Naive B cell (primary cell): ENCODE data around the gene DTWD1. TPM values are rescaled to one million over a fixed set of nuclear protein-coding genes. Genes with fewer than 3 reads are reported as not detected.
"Not testable (repeated sequence)": the region's sequence is repeated elsewhere in the genome, so short reads cannot be mapped to it uniquely, and the experiment has no call there.

Experiments used
- ATAC-seq, 2 donors: fragments of 150-1000 bp; cut with Tn5 transposase; 2 replicates each; pipeline ENCODE4 v1.10.0; 2021; ENCODE audit warnings: low read depth in 2 of 2, mild to moderate bottlenecking in 2 of 2, moderate library complexity in 2 of 2
- DNase-seq: peaks from one replicate; pipeline ENCODE4 v3.0.0; 2022
- H3K27ac Mint-ChIP-seq, 6 donors: one replicate each; pipeline ENCODE4 v1.8.0; 2020 to 2022; ENCODE audit warnings: mild to moderate bottlenecking in 6 of 6, mixed read lengths in 6 of 6, moderate library complexity in 5 of 6, inconsistent platforms in 2 of 6
- H3K27me3 Mint-ChIP-seq, 3 donors: one replicate each; pipeline ENCODE4 v1.8.0; 2021 to 2022; ENCODE audit warnings: mixed read lengths in 3 of 3, mild to moderate bottlenecking in 1 of 3
- H3K36me3 Mint-ChIP-seq, 2 donors: one replicate each; pipeline ENCODE4 v1.8.0; 2020 to 2022; ENCODE audit warnings: mixed read lengths in 2 of 2, inconsistent platforms in 1 of 2, mild to moderate bottlenecking in 1 of 2
- H3K4me1 Mint-ChIP-seq, 3 donors: one replicate each; pipeline ENCODE4 v1.8.0; 2020 to 2022; ENCODE audit warnings: mixed read lengths in 3 of 3, inconsistent platforms in 1 of 3, mild to moderate bottlenecking in 1 of 3, moderate library complexity in 1 of 3
- H3K4me3 Mint-ChIP-seq, 8 donors: one replicate each; pipeline ENCODE4 v1.8.0; 2020 to 2022; ENCODE audit warnings: mild to moderate bottlenecking in 8 of 8, mixed read lengths in 8 of 8, moderate library complexity in 8 of 8, inconsistent platforms in 2 of 8
- H3K9me3 Mint-ChIP-seq, 7 donors: one replicate each; pipeline ENCODE4 v1.8.0; 2020 to 2022; ENCODE audit warnings: mixed read lengths in 7 of 7, mild to moderate bottlenecking in 5 of 7, inconsistent platforms in 2 of 7, moderate library complexity in 1 of 7
- polyA plus RNA-seq, 6 donors: library from polyadenylated mRNA; unstranded; fragments of 300-500 nt; fragmentation: Illumina TruSeq; gene quantifications; one replicate each; pipeline ENCODE4 v1.2.3, GENCODE V29; 2021; ENCODE audit warnings: low read depth in 6 of 6

Gene DTWD1
- polyA plus RNA-seq, 6 donors from 2014 or later = 16.8 to 32.0 (median 26.6) TPM

DNA sequence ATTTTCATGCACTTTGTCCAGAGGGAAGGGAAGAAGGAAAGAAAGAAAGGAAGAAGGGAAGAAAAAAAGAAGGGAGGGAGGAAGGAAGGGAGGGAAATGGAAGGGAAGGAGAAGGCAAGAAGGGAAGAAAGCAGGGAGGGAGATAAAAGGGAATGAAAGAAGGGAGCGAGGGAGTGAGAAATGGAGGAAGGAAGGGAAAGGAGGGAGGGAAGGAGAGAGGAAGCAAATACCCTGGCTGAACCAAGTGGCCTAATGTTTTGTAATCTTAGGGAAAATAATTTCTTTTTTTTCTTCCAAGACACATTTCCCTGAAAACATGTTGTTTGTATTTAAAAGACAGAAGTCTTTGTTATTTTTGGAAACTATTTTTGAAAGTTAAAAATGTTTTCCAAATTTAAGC lies 35.9 kb downstream of the DTWD1 start:
- Mint-ChIP-seq H3K27me3 (peaks cover 8 to 23% (median 11%) of the 10 kb centered on the region in 3 donors), H3K4me1 (no peaks in the 10 kb centered on the region), H3K36me3 (peaks cover 12 to 19% of the 10 kb centered on the region in 2 donors), H3K27ac (no peak overlapping the region), H3K4me3 (no peak overlapping the region), H3K9me3 (peaks cover 8 to 53% (median 30%) of the 10 kb centered on the region in 7 donors)
- ATAC-seq (no peak), DNase-seq (no peak)

DNA sequence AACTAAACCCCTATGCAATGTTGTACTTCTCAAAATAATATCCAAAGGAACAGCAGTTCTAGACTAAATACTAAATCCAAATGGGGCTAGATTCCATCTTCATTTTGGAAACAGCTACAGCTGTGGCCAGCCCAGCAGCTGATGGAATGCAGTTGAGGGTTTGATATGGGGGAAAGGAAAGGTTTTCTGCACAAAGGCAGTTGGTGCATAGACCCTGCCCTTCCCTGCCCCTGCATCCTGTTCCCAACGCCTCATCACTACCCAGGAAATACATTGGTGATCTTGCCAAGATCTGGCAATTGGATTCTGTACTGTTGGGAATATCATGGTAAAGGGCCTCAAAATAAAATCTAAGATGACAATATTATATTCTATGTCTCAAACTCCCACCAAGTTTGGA lies 43.9 kb downstream of the DTWD1 start:
- H3K4me1 Mint-ChIP-seq = no peaks in the 10 kb centered on the region
- DNase-seq = no peak
- H3K36me3 Mint-ChIP-seq = no peaks in the 10 kb centered on the region
- no peak for ATAC-seq
- no peak overlapping the region for H3K4me3 Mint-ChIP-seq
- H3K27me3 Mint-ChIP-seq = peaks cover 0 to 8% (median 4%) of the 10 kb centered on the region in 3 donors
- H3K9me3 Mint-ChIP-seq = no peaks in the 10 kb centered on the region
- no peak overlapping the region for H3K27ac Mint-ChIP-seq

DNA sequence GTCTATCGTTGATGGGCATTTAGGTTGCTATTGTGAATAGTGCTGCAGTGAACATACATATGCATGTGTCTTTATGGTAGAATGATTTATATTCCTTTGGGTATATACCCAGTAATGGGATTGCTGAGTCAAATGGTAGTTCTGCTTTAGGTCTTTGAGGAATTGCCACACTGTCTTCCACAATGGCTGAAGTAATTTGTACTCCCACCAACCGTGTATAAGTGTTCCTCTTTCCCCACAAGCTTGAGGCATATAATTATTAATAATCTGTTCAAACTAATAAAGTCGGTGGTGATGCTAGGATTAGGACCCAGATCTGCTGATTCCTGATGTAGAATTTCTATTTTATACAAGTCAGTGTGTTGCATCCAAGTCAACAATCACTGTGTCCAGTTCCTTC lies 45.6 kb downstream of the DTWD1 start:
- H3K36me3 Mint-ChIP-seq, H3K4me3 Mint-ChIP-seq, H3K27me3 Mint-ChIP-seq, H3K9me3 Mint-ChIP-seq, ATAC-seq, H3K4me1 Mint-ChIP-seq, DNase-seq: not testable (repeated sequence)
- H3K27ac Mint-ChIP-seq = peak overlapping the region in 1 of 6 donors; percentile 0

DNA sequence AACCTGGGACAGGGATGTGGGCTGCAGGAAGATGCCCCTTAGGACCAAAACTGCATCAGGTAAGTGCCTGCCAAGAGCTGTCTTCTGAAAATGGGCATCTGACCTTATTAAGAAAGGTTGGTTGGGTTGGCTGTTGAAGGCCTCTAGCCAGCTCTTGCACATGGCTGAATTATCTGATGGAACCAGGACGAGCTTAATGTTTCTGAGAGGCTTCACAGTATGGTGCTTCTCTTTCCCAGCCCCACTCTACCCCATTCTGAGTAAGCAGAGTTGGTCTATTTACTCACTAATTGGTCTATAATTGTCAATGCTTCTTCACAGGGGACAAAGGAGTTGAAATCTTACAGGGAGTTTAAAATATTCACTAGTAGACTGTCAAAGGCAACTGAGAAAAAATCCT lies 48.4 kb downstream of the DTWD1 start:
- no peaks in the 10 kb centered on the region for H3K36me3 Mint-ChIP-seq
- H3K27me3 Mint-ChIP-seq = peaks cover 0 to 4% (median 0%) of the 10 kb centered on the region in 3 donors
- no peak for DNase-seq
- H3K9me3 Mint-ChIP-seq = no peaks in the 10 kb centered on the region
- H3K4me3 Mint-ChIP-seq = no peak overlapping the region
- ATAC-seq = no peak
- no peaks in the 10 kb centered on the region for H3K4me1 Mint-ChIP-seq
- H3K27ac Mint-ChIP-seq = no peak overlapping the region

DNA sequence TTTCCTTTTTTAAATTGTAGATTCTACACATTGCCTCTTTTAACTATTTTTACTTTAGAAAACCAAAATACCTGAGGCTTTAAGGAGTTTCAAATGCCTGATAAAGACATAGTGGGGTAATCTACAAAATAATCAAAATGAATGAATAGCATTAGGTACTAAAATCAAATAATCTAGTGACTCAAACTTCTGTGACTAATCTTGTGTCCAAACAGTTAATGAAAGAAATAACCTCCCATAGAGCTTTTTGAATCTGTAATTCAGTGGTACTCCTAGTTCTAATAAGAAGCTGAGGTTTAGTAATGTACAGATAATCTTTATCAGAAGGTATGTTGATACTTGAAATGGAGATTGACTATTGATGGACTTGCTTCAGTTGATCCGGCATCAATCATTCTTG lies 53.0 kb downstream of the DTWD1 start:
- Mint-ChIP-seq H3K36me3 (no peaks in the 10 kb centered on the region), H3K27me3 (peaks cover 7 to 15% (median 15%) of the 10 kb centered on the region in 3 donors), H3K4me1 (no peaks in the 10 kb centered on the region), H3K9me3 (no peaks in the 10 kb centered on the region), H3K27ac (no peak overlapping the region), H3K4me3 (no peak overlapping the region)
- DNase-seq (no peak), ATAC-seq (no peak)

DNA sequence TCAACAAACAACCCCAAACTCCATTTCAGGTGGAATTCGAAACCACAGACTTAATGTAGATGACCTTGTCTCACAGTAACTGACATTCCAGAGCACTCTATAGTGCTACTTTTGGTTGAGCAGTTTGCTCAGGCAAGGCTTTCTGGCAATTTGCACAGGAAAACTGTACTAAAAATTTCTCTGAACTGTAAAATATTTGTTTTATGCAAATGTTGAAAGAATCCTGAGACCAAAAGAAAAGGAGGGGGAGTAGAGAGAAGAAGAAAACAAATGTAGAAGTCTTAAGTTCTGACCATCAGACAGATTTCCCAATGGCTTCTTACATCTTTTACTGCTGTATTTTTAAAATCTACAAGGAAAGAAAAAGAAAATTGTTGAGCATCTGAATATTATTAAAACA lies 53.5 kb downstream of the DTWD1 start:
- H3K36me3 Mint-ChIP-seq = no peaks in the 10 kb centered on the region
- no peaks in the 10 kb centered on the region for H3K4me1 Mint-ChIP-seq
- no peaks in the 10 kb centered on the region for H3K9me3 Mint-ChIP-seq
- H3K27ac Mint-ChIP-seq = no peak overlapping the region
- ATAC-seq (no peak), DNase-seq (no peak)
- peaks cover 7 to 15% (median 15%) of the 10 kb centered on the region in 3 donors for H3K27me3 Mint-ChIP-seq
- no peak overlapping the region for H3K4me3 Mint-ChIP-seq

DNA sequence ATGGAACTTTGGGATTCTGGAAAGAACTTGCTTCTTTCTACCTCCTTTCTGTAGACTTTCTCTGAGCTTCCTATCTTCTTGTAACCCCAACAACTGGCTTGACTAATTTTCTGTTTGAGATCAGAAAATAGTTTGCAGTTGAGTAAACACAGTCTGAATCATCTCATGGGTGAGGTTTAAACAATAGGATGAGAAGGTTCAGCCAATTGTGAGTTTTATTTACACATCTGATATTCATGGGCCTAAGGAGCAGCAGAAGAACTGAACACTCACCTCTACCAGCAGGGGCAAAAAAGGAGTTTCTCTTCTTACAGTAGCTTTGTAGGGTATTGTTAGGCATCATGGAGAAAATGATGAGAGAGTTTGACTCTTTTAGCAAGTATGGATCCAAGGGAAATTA lies 54.2 kb downstream of the DTWD1 start:
- Mint-ChIP-seq H3K9me3 (no peaks in the 10 kb centered on the region), H3K4me3 (no peak overlapping the region), H3K4me1 (no peaks in the 10 kb centered on the region), H3K36me3 (no peaks in the 10 kb centered on the region), H3K27me3 (peaks cover 7 to 15% (median 15%) of the 10 kb centered on the region in 3 donors), H3K27ac (no peak overlapping the region)
- no peak for ATAC-seq
- no peak for DNase-seq

DNA sequence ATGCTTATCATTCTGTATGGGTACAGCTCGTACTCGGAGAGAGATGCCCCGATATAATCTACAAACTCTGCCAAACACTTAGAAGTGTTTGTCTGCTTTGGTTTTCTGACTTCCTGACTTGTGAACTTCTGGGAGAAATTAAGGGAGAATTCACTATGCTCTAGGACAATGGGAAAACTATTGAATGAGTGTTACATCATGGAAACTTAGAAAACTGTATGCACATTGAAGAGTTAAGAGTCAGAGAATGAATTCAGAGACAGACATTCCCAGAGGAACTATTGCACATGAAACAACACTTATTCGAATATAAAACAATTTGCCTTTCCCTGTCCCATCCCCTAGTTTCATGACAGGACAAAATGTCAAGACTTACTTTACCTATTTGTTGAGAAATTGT lies 57.8 kb downstream of the DTWD1 start:
- no peak overlapping the region for H3K27ac Mint-ChIP-seq
- no peaks in the 10 kb centered on the region for H3K4me1 Mint-ChIP-seq
- H3K4me3 Mint-ChIP-seq = no peak overlapping the region
- peaks cover 0 to 3% (median 0%) of the 10 kb centered on the region in 7 donors for H3K9me3 Mint-ChIP-seq
- ATAC-seq (no peak), DNase-seq (no peak)
- peaks cover 7 to 16% (median 15%) of the 10 kb centered on the region in 3 donors for H3K27me3 Mint-ChIP-seq
- H3K36me3 Mint-ChIP-seq = no peaks in the 10 kb centered on the region

DNA sequence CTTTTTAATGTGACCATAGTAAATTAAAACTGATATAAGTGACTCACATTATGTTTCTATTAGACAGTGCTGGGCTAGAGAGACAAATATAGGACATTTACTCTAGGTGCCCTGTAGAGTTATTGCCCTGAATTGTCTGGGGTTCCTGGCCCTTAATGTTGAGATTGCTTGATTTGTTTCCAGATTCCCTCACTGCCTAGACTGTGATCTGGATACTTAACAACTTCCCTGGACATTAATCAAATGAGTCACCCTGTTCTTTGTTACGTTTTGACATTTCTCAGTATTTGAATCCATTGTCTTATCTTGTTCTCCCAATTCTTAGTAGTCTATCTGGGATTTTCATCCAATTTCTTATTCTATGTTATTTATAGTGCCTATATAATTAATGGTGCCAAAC lies 65.8 kb downstream of the DTWD1 start:
- ATAC-seq (no peak), DNase-seq (no peak)
- H3K27me3 Mint-ChIP-seq = peaks cover 0 to 4% (median 0%) of the 10 kb centered on the region in 3 donors
- no peaks in the 10 kb centered on the region for H3K4me1 Mint-ChIP-seq
- no peaks in the 10 kb centered on the region for H3K36me3 Mint-ChIP-seq
- no peak overlapping the region for H3K4me3 Mint-ChIP-seq
- H3K27ac Mint-ChIP-seq = no peak overlapping the region
- H3K9me3 Mint-ChIP-seq = no peaks in the 10 kb centered on the region

DNA sequence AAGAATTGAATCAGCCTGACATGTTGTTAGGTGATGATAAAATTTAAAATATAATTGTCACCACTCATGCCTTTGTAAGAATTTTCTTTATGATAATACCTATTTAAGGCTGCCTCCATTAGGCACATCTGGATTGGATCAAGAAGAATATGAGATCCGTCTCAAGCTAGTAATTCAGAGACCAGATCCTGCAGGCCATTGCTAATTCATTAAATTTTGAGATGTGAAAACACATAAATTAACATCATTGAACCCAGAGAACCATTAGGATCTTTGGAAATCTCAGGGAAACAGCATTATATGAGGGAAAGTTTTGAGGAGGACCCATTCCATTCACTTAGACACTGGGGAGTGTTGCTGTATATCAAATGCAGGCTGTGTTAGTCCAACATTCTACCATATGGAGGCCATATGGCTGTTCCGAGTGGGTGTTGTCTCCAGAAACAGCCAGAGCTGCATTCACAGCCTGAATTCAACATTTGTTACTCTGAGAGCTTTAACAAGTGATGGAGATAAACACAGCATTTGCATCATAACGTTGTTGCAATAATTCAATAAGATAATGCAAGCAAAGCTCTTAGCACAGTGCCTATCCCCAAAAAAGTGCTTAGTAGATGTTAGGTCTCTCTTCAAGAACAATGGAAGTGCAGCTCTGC lies 67.4 kb downstream of the DTWD1 start:
- no peak for ATAC-seq
- H3K4me3 Mint-ChIP-seq = no peak overlapping the region
- H3K27ac Mint-ChIP-seq = no peak overlapping the region
- H3K27me3 Mint-ChIP-seq = no peaks in the 10 kb centered on the region
- no peaks in the 10 kb centered on the region for H3K4me1 Mint-ChIP-seq
- no peaks in the 10 kb centered on the region for H3K9me3 Mint-ChIP-seq
- H3K36me3 Mint-ChIP-seq = no peaks in the 10 kb centered on the region
- DNase-seq = no peak

DNA sequence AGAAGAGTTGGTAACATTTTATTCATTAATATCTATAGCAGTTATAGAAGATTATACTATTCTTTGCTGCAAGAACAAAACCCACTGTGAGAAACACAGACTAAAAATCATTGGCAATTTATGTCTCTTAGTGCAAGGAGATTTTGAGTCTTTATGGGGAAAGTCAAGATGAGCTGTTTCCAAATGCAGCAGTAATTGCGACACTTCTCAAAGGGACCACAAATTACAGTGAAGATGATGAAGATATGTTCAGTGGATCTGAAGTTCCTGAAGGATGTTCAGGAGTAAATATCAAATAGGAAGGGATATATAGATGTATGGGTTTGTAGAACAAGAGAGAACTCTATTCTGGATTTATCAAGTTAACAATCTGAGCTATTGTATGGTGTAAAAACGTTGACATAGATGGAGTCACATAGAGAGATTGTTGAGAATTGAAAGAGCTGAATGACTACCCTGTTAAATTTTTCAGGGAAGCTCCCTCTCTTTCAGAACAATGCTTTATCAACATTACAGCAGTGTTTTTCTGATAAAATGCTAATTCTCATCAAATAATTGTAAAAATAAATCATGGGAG lies 71.8 kb downstream of the DTWD1 start:
- H3K27ac Mint-ChIP-seq = no peak overlapping the region
- H3K36me3 Mint-ChIP-seq = no peaks in the 10 kb centered on the region
- no peaks in the 10 kb centered on the region for H3K27me3 Mint-ChIP-seq
- DNase-seq = no peak
- no peaks in the 10 kb centered on the region for H3K9me3 Mint-ChIP-seq
- no peak overlapping the region for H3K4me3 Mint-ChIP-seq
- ATAC-seq = no peak
- no peaks in the 10 kb centered on the region for H3K4me1 Mint-ChIP-seq

DNA sequence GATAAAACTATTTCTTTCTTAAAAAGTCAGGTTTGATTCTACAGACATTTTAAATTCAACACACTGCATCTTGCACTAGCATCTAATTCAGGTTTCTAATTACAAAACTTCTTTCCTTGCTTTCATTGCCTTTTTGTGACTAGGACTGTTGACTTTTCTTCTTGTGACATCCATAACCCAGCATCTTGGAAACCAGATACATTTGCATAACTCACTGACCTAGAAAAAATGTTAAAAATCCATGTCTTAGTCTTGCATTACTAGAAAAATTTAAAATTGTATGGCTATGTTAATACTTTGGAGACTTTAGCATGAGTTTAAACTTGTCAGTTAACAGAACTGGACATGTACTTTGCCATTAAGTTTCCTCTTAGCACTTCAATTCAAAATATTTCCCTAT lies 72.7 kb downstream of the DTWD1 start:
- no peaks in the 10 kb centered on the region for H3K27me3 Mint-ChIP-seq

DNA sequence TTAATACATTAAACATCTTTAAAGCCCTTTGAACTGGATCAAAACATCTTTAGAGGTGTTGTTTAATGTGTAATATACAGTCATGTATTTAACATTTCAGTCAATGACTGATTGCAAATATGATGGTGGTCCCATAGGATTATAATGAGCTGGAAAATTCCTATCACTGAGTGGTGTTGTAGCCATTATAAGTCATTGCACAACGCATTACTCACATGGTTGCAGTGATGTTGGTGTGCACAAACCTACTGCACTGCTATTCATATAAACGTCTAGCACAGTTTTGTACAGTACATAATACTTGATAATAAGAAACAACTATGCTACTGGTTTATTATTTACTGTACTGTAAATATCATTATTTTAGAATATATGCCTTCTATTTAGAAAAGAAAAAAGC lies 75.6 kb downstream of the DTWD1 start:
- ATAC-seq = no peak
- Mint-ChIP-seq H3K9me3 (no peaks in the 10 kb centered on the region), H3K36me3 (no peaks in the 10 kb centered on the region), H3K4me1 (no peaks in the 10 kb centered on the region), H3K4me3 (no peak overlapping the region), H3K27ac (peak overlapping the region in 1 of 6 donors; percentile 35), H3K27me3 (no peaks in the 10 kb centered on the region)
- DNase-seq = no peak

More for the DNA sequence above, 72.7 kb downstream of the DTWD1 start:
- Mint-ChIP-seq H3K4me3 (no peak overlapping the region), H3K36me3 (no peaks in the 10 kb centered on the region), H3K27ac (no peak overlapping the region), H3K4me1 (no peaks in the 10 kb centered on the region), H3K9me3 (no peaks in the 10 kb centered on the region)
- DNase-seq (no peak), ATAC-seq (no peak)

DNA sequence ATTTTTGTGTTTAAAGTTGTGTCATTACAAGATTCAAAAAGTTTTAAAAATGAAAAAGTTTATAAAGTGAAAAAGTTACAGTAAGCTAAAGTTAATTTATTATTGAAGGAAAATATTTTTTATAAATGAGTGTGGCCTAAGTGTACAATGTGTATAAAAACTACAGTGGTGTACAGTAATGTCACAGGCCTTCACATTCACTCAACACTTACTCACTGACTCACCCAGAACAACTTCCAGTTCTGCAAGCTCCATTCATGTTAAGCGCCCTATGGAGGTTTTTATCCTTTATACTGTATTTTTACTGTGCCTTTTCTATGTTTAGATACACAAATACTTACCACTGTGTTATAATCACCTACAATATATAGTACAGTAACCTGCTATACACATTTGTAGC lies 76.3 kb downstream of the DTWD1 start:
- ATAC-seq (no peak), DNase-seq (no peak)
- H3K4me1 Mint-ChIP-seq = no peaks in the 10 kb centered on the region
- no peaks in the 10 kb centered on the region for H3K36me3 Mint-ChIP-seq
- H3K27me3 Mint-ChIP-seq = no peaks in the 10 kb centered on the region
- H3K27ac Mint-ChIP-seq = no peak overlapping the region
- H3K9me3 Mint-ChIP-seq = no peaks in the 10 kb centered on the region
- no peak overlapping the region for H3K4me3 Mint-ChIP-seq
